ENCODE results near the gene RMI1. TPM values are rescaled to one million over a fixed set of nuclear protein-coding genes. Genes with fewer than 3 reads are reported as not detected.

Gene RMI1
- total and polyA plus RNA-seq, 2 of the 8 experiments (the other 6 are each of a cell fraction or from before 2014, with no cell fraction given), result 3.0 to 34.1 TPM

- no peak overlapping the region for H3K56ac ChIP-seq (replicated peaks; ENCODE audit: insufficient read length, low read depth, low read length)
- no peak overlapping the region for H4K91ac ChIP-seq (replicated peaks; ENCODE audit: insufficient read length, low read length)
- 88% methylated on average over 5 of the region's 5 CpGs; no CpG with 5 or more reads in 1 of the 2 experiments for WGBS, 2 experiments (ENCODE audit: extremely low coverage in 1 of 2, insufficient coverage in 1 of 2, insufficient read length in 1 of 2, insufficient replicate concordance in 2 of 2, low coverage in 1 of 2, low lambda C conversion rate in 2 of 2, missing lambda C conversion rate in 1 of 2)
- H3K79me2 ChIP-seq (ENCODE audit: control insufficient read depth in 1 of 2, insufficient read depth in 2 of 2, low read length in 2 of 2), result no peaks in the 10 kb centered on the region
- no peak overlapping the region for H4K8ac ChIP-seq (ENCODE audit: extremely low read depth, insufficient read depth, low read length)
- no peaks in the 10 kb centered on the region for H3K79me1 ChIP-seq (ENCODE audit: low read depth, low read length)
- H2BK20ac ChIP-seq (ENCODE audit: low read length), result no peak overlapping the region
- H4K20me1 ChIP-seq (replicated peaks in 1 of 2; ENCODE audit: control insufficient read depth in 1 of 2, insufficient read depth in 2 of 2, low read length in 2 of 2), result no peaks in the 10 kb centered on the region
- H3K9ac ChIP-seq (replicated peaks in 1 of 4; ENCODE audit: extremely low read depth in 1 of 4, low read depth in 3 of 4, low read length in 3 of 4), result no peak overlapping the region
- H3K36me3 ChIP-seq (ENCODE audit: control insufficient read depth in 2 of 4, insufficient read depth in 4 of 4, low read length in 3 of 4), result no peaks in the 10 kb centered on the region
- H3K18ac ChIP-seq (ENCODE audit: extremely low read depth, low read length), result no peak overlapping the region
- no peaks in the 10 kb centered on the region for H3K23me2 ChIP-seq (ENCODE audit: low read depth, low read length)
- no peak overlapping the region for H2BK15ac ChIP-seq (ENCODE audit: low read length)
- H2AK5ac ChIP-seq (ENCODE audit: low read depth, low read length), result no peak overlapping the region
- H2BK12ac ChIP-seq (ENCODE audit: low read depth, low read length), result no peak overlapping the region
- CTCF ChIA-PET (ENCODE audit: partially characterized antibody), result interaction anchor here (0.6 to 2.9 kb wide), 7 partner anchors 20 to 375 kb away, joined by 3 to 13 read pairs (median 4); no protein-coding TSS in a partner anchor
- no peak overlapping the region for H3K4ac ChIP-seq (replicated peaks; ENCODE audit: insufficient read length, low read depth, low read length)
- H3K23ac ChIP-seq (ENCODE audit: insufficient read length), result no peak overlapping the region
- H3K27me3 ChIP-seq (replicated peaks in 1 of 4; ENCODE audit: control insufficient read depth in 3 of 4, extremely low read depth in 1 of 4, insufficient read depth in 3 of 4, low read length in 3 of 4), result no peaks in the 10 kb centered on the region
- H4K5ac ChIP-seq (ENCODE audit: insufficient read length, low read depth, low read length), result no peak overlapping the region
- no peak overlapping the region for H3K27ac ChIP-seq (ENCODE audit: low read depth, low read length)
- FAIRE-seq (no peak), DNase-seq (ENCODE audit: low read depth in 1 of 2, low spot score in 2 of 2) (no peak)
- POLR2A ChIA-PET (ENCODE audit: partially characterized antibody), result interaction anchor here (1.1 to 3.9 kb wide), 4 partner anchors 11 to 39 kb away, joined by 3 to 17 read pairs (median 4); partner anchors contain the start of genes HNRNPK and RMI1
- no peak overlapping the region for H3K4me2 ChIP-seq (ENCODE audit: insufficient read depth in 1 of 2, low read depth in 2 of 2, low read length in 2 of 2)
- H3K14ac ChIP-seq (ENCODE audit: insufficient read length), result no peak overlapping the region
- H2BK5ac ChIP-seq (ENCODE audit: low read depth, low read length), result no peak overlapping the region
- H3K4me1 ChIP-seq (replicated peaks in 1 of 4; ENCODE audit: control insufficient read depth in 3 of 4, insufficient read depth in 4 of 4, low read length in 3 of 4), result peaks cover 0 to 4% (median 0%) of the 10 kb centered on the region in 4 experiments; a peak in 3 of 7 replicates
- H3K4me3 ChIP-seq (ENCODE audit: extremely low read depth in 1 of 4, insufficient read depth in 2 of 4, low read depth in 3 of 4, low read length in 4 of 4), result no peak overlapping the region
- H2BK120ac ChIP-seq (replicated peaks; ENCODE audit: low read depth, low read length), result no peak overlapping the region
- no peak overlapping the region for H2AFZ ChIP-seq (ENCODE audit: low read length)
- H3K9me3 ChIP-seq (ENCODE audit: insufficient read depth in 2 of 2, low read depth in 1 of 2, low read length in 1 of 2), result no peaks in the 10 kb centered on the region; a peak in 1 of 4 replicates
- no peak for TF ChIP-seq HDAC2 (IDR thresholded peaks at IDR 0.05; ENCODE audit: borderline replicate concordance in 1 of 2, low read depth in 2 of 2, low read length in 2 of 2)
- TF ChIP-seq TAF1 (IDR thresholded peaks at IDR 0.05; ENCODE audit: low read depth, low read length), result no peak
- TF ChIP-seq KDM5A (IDR thresholded peaks at IDR 0.05; ENCODE audit: low read length), result no peak
- no peak for TF ChIP-seq CTCF (IDR thresholded peaks at IDR 0.05; ENCODE audit: control extremely low read depth in 1 of 3, insufficient read depth in 1 of 3, low read depth in 1 of 3, low read length in 3 of 3)
- TF ChIP-seq SIX5 (IDR thresholded peaks at IDR 0.05; ENCODE audit: low read depth, low read length), result no peak
- TF ChIP-seq CTBP2 (IDR thresholded peaks at IDR 0.05; ENCODE audit: borderline replicate concordance, insufficient read depth, insufficient read length, low read length), result no peak
- no peak for TF ChIP-seq TCF12 (IDR thresholded peaks at IDR 0.05; ENCODE audit: low read depth, low read length)
- TF ChIP-seq SAP30 (IDR thresholded peaks at IDR 0.05; ENCODE audit: insufficient read depth, insufficient replicate concordance, low read length), result no peak
- TF ChIP-seq FOSL1 (IDR thresholded peaks at IDR 0.05; ENCODE audit: insufficient read depth, low read depth, low read length), result no peak
These were observed 39.9 kb upstream of the RMI1 start for GRCh38 chr9:83940590-83941303.
